SK-N-SH (cell line): ENCODE measurements around the gene TMEM140.

ENCODE experiments used
- EP300 ChIP-seq, 2 experiments: IDR thresholded peaks; 2 replicates each; pipeline versions ENCODE4 v1.4.0 to v1.6.1; 2012; ENCODE audit warnings: borderline replicate concordance in 1 of 2, low read depth in 1 of 2, low read length in 1 of 2
- JUND ChIP-seq: IDR thresholded peaks from 2 replicates; pipeline ENCODE4 v1.4.0; 2012
- MAX ChIP-seq: IDR thresholded peaks from 2 replicates; pipeline ENCODE4 v1.4.0; 2012; ENCODE audit warnings: low read depth
- RCOR1 ChIP-seq: fragments of 150-350 bp; IDR thresholded peaks from 2 replicates; pipeline ENCODE4 v1.6.1; 2017; ENCODE audit warnings: antibody characterized with exemption, low read length
- TF ChIP-seq, protein P1 (sequence below): fragments of 150-350 bp; IDR thresholded peaks from 2 replicates; pipeline ENCODE4 v1.6.1; 2017; ENCODE audit warnings: antibody characterized with exemption, low read length, low read depth, borderline replicate concordance

DNA sequence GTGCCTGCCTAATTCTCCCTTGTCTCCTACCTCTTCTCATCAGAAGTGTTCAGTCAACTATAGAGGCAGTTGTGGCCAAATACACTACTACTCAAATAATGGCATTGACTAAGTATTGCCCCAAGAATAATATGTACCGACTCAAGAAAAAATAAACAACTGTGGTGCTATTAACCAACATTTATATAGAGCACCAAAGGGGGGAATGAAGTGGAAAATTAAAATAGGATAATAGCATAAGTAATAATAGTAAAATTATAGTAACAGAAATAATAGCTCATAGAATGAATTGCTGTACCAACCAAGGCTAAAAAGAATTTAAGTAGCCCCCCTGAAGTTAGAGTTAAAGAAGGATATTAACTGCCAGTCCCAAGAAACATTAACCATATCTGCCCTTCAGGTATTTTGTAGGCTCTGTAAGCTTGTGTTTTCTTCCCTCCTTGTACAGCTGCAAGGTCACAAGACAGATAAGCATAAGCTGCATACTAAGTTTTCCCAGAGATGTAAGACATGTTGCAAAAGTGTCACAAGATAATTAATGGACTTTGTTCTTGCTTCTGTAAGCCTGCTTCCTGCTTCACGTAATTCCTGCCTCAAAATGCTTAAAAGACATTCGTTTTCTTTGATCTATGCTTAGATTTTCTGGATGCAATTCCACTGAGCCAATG is 33.5 kb downstream of the TMEM140 start:
- TF ChIP-seq EP300 (IDR thresholded peaks at IDR 0.05; ENCODE audit: borderline replicate concordance in 1 of 2, low read depth in 1 of 2, low read length in 1 of 2) = no peak
- TF ChIP-seq, protein P1, sequence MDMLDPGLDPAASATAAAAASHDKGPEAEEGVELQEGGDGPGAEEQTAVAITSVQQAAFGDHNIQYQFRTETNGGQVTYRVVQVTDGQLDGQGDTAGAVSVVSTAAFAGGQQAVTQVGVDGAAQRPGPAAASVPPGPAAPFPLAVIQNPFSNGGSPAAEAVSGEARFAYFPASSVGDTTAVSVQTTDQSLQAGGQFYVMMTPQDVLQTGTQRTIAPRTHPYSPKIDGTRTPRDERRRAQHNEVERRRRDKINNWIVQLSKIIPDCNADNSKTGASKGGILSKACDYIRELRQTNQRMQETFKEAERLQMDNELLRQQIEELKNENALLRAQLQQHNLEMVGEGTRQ = no peak
- no peak for TF ChIP-seq MAX
- TF ChIP-seq RCOR1 = no peak
- no peak for TF ChIP-seq JUND
